Measurements from ENCODE around the gene IGF1R. TPM values are rescaled to one million over a fixed set of nuclear protein-coding genes. Genes with fewer than 3 reads are reported as not detected.

The IGF1R gene
- total RNA-seq, 1 experiment from 2014 or later, result 51.6 TPM

DNA sequence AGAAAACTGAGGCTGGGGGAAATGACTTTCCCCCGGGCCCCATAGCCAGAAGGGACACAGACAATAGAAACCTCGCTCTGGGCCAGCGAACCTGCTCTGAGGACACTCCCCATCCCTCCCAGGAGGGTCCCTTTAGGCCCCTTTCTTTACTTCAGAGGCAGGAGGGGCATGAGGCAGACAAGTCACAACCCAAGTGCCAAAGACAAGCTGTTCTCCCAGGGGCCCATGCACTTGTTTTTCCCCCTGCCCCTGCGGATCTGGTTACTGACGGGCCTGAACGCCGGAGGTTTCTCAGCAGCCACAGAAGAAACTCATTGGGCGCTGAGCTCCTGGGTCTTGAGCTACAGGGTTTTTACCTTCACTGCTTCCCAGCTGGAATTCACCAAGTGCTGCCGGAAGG lies 349.4 kb downstream of the IGF1R start:
- Mint-ChIP-seq H3K36me3 (ENCODE audit: insufficient read depth, unreplicated experiment) (no peaks in the 10 kb centered on the region), H3K27me3 (ENCODE audit: insufficient read depth, unreplicated experiment) (no peaks in the 10 kb centered on the region), H3K4me3 (ENCODE audit: unreplicated experiment) (no peak overlapping the region), H3K9me3 (ENCODE audit: unreplicated experiment) (peaks cover 15% of the 10 kb centered on the region), H3K27ac (ENCODE audit: unreplicated experiment) (no peak overlapping the region), H3K4me1 (ENCODE audit: low read depth, unreplicated experiment) (no peaks in the 10 kb centered on the region)
- no peak for DNase-seq
- Histone ChIP-seq H3K36me3 (ENCODE audit: control insufficient read depth, insufficient read depth, low read length) (no peaks in the 10 kb centered on the region), H3K9me3 (no peaks in the 10 kb centered on the region), H3K4me3 (ENCODE audit: low read depth, low read length) (no peak overlapping the region), H3K27me3 (replicated peaks; ENCODE audit: control insufficient read depth, insufficient read depth, low read length) (no peaks in the 10 kb centered on the region), H3K4me1 (no peaks in the 10 kb centered on the region)
- TF ChIP-seq, protein P1, sequence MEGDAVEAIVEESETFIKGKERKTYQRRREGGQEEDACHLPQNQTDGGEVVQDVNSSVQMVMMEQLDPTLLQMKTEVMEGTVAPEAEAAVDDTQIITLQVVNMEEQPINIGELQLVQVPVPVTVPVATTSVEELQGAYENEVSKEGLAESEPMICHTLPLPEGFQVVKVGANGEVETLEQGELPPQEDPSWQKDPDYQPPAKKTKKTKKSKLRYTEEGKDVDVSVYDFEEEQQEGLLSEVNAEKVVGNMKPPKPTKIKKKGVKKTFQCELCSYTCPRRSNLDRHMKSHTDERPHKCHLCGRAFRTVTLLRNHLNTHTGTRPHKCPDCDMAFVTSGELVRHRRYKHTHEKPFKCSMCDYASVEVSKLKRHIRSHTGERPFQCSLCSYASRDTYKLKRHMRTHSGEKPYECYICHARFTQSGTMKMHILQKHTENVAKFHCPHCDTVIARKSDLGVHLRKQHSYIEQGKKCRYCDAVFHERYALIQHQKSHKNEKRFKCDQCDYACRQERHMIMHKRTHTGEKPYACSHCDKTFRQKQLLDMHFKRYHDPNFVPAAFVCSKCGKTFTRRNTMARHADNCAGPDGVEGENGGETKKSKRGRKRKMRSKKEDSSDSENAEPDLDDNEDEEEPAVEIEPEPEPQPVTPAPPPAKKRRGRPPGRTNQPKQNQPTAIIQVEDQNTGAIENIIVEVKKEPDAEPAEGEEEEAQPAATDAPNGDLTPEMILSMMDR (IDR thresholded peaks at IDR 0.05; ENCODE audit: insufficient read depth in 1 of 2, low read depth in 1 of 2, low read length in 1 of 2, severe bottlenecking in 1 of 2, unreplicated experiment in 1 of 2), result no peak
- ChIA-PET POLR2A (no interaction called here), CTCF (no interaction called here)
- intact Hi-C loops (cut with micrococcal nuclease; ENCODE audit: unreplicated experiment), result no loop called here
- BruUV-seq (replicated peaks), result no TSS peak

DNA sequence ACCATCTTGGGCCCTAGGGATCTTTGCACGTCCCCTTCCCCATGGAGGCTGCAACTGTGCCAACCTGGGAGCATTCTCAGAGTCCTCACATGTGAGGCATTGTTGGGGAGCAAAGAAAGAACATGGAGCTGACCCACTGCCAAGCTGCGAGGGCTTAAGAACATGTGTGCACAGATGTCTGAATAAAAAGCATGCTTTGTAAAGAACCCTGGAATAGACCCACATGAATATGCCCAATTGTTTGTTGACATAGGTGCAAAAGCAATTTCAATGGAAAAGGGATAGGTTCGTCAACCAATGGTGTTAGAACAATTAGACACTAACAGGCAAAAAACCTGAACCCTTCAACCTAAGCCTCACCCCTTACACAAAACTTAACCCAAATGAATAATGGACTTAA lies 349.9 kb downstream of the IGF1R start:
- no peak overlapping the region for H3K4me3 Mint-ChIP-seq (ENCODE audit: unreplicated experiment)
- H3K27me3 ChIP-seq (replicated peaks; ENCODE audit: control insufficient read depth, insufficient read depth, low read length), result no peaks in the 10 kb centered on the region
- no peaks in the 10 kb centered on the region for H3K9me3 ChIP-seq
- no peaks in the 10 kb centered on the region for H3K27me3 Mint-ChIP-seq (ENCODE audit: insufficient read depth, unreplicated experiment)
- BruUV-seq (replicated peaks), result no TSS peak
- H3K27ac Mint-ChIP-seq (ENCODE audit: unreplicated experiment), result no peak overlapping the region
- TF ChIP-seq, protein P1 (IDR thresholded peaks at IDR 0.05; ENCODE audit: insufficient read depth in 1 of 2, low read depth in 1 of 2, low read length in 1 of 2, severe bottlenecking in 1 of 2, unreplicated experiment in 1 of 2), result no peak
- POLR2A ChIA-PET, result no interaction called here
- H3K4me1 Mint-ChIP-seq (ENCODE audit: low read depth, unreplicated experiment), result no peaks in the 10 kb centered on the region
- no peaks in the 10 kb centered on the region for H3K4me1 ChIP-seq
- no peak for DNase-seq
- H3K4me3 ChIP-seq (ENCODE audit: low read depth, low read length), result no peak overlapping the region
- H3K36me3 ChIP-seq (ENCODE audit: control insufficient read depth, insufficient read depth, low read length), result no peaks in the 10 kb centered on the region
- H3K36me3 Mint-ChIP-seq (ENCODE audit: insufficient read depth, unreplicated experiment), result no peaks in the 10 kb centered on the region
- intact Hi-C loops (cut with micrococcal nuclease; ENCODE audit: unreplicated experiment), result no loop called here
- CTCF ChIA-PET, result no interaction called here
- peaks cover 15% of the 10 kb centered on the region for H3K9me3 Mint-ChIP-seq (ENCODE audit: unreplicated experiment)

DNA sequence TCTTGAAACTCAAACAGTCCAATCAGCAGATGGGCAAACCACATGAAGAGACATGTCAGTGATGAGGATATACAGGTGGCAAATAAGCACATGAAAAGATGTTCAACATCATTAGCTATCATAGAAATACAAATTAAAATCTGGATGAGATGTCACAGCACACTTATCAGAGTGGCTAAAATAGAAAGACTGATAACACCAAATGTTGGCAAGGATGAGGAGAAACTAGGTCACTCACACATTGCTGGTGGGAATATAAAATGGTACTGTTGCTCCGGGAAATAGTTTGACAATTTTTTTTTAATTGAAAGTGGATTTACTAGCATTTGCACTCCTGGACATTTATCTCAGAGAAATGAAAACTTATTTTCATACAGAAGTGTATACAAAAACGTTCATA lies 350.9 kb downstream of the IGF1R start:
- intact Hi-C loops (cut with micrococcal nuclease; ENCODE audit: unreplicated experiment), result no loop called here
- Mint-ChIP-seq H3K27ac (ENCODE audit: unreplicated experiment) (no peak overlapping the region), H3K36me3 (ENCODE audit: insufficient read depth, unreplicated experiment) (no peaks in the 10 kb centered on the region), H3K4me1 (ENCODE audit: low read depth, unreplicated experiment) (no peaks in the 10 kb centered on the region), H3K4me3 (ENCODE audit: unreplicated experiment) (no peak overlapping the region), H3K27me3 (ENCODE audit: insufficient read depth, unreplicated experiment) (no peaks in the 10 kb centered on the region), H3K9me3 (ENCODE audit: unreplicated experiment) (peaks cover 15% of the 10 kb centered on the region)
- CTCF ChIA-PET, result no interaction called here
- Histone ChIP-seq H3K4me3 (ENCODE audit: low read depth, low read length) (no peak overlapping the region), H3K27me3 (replicated peaks; ENCODE audit: control insufficient read depth, insufficient read depth, low read length) (no peaks in the 10 kb centered on the region), H3K9me3 (no peaks in the 10 kb centered on the region), H3K36me3 (ENCODE audit: control insufficient read depth, insufficient read depth, low read length) (no peaks in the 10 kb centered on the region), H3K4me1 (no peaks in the 10 kb centered on the region)
- POLR2A ChIA-PET, result no interaction called here
- BruUV-seq (replicated peaks), result no TSS peak
- TF ChIP-seq, protein P1 (IDR thresholded peaks at IDR 0.05; ENCODE audit: insufficient read depth in 1 of 2, low read depth in 1 of 2, low read length in 1 of 2, severe bottlenecking in 1 of 2, unreplicated experiment in 1 of 2), result no peak
- DNase-seq, result no peak

All from Caco-2 (cell line).